Lower lobe of right lung (tissue), 2 donors: ENCODE data around the gene HDAC9. TPM values are rescaled to one million over a fixed set of nuclear protein-coding genes. Genes with fewer than 3 reads are reported as not detected.

Experiments used
- ATAC-seq, 2 donors: fragments of 200-7000 bp; cut with Tn5 transposase; one replicate each; pipeline ENCODE4 v1.9.1; 2020 to 2022; ENCODE audit warnings: mild to moderate bottlenecking in 2 of 2, moderate library complexity in 2 of 2
- DNase-seq: peaks from one replicate; pipeline ENCODE4 v3.0.0-alpha.2; 2020
- H3K27ac ChIP-seq: fragments of 200-600 bp; one replicate; pipeline ENCODE4 v1.8.0; 2022
- H3K27me3 ChIP-seq: fragments of 200-600 bp; one replicate; pipeline ENCODE4 v1.8.0; 2022; ENCODE audit warnings: low read depth
- H3K36me3 ChIP-seq: fragments of 200-600 bp; one replicate; pipeline ENCODE4 v1.8.0; 2022; ENCODE audit warnings: mild to moderate bottlenecking
- H3K4me1 ChIP-seq: fragments of 200-600 bp; one replicate; pipeline ENCODE4 v1.8.0; 2022
- H3K4me3 ChIP-seq: fragments of 200-600 bp; one replicate; pipeline ENCODE4 v1.8.0; 2022; ENCODE audit warnings: mild to moderate bottlenecking
- H3K9me3 ChIP-seq: fragments of 200-600 bp; one replicate; pipeline ENCODE4 v1.8.0; 2022
- intact Hi-C: fragments of 100-400 bp; cut with DNase I; formaldehyde crosslinking; loops from one replicate; pipeline ENCODE4 v1.11.0; 2022
- total RNA-seq: library from RNA; stranded (reverse); fragmentation: NEBNext Ultra II Directional; extraction: Animal tissue kit (Norgen Biotek cat#: 25700); gene quantifications from one replicate; pipeline ENCODE4 v1.2.1, GENCODE V29; 2021
- TF ChIP-seq, protein P1 (sequence below): fragments of 200-600 bp; IDR thresholded peaks from one replicate; pipeline ENCODE4 v1.8.0; 2022; ENCODE audit warnings: antibody characterized with exemption, mild to moderate bottlenecking
- donor health status: DM: no; HTN: yes; CAD: no; lungs with severe emphysema.

HDAC9 gene
- total RNA-seq, 1 donor from 2014 or later, result 14.3 TPM

DNA sequence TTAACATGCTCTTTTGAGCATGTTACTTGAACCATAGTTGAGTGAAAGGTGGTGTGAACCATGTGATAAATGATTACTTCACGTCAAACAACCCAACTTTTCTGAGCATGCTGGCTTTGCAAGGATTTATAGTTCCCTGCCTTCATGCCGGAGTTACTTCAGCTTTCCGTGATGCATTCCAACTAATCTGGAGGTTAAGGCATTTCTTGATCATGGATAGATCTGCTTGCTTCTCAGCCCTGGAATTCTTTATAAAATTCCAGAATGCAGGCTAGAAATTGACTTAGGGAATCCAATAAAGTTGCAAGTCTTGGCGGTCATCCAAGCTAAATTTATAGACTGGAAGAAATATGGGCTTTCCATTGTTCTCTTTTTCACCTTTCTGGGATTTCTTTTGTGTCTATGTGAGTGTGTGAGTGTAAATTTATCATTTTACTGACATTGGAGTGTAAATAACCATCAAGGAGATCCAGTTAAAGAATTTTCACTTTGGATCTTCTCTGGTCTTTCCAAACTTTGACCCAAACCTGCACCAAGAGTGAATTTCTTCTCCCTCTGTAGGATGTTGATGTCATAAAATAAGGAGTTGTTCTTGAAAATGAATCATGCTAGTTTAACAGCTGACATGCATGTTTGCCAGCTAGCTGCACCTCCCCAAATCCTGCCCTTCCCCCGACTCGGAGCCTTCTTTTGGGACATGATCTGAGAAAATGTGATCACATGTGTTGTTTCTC is 332.9 kb downstream of the HDAC9 start:
- Histone ChIP-seq H3K27ac (no peak overlapping the region), H3K27me3 (no peaks in the 10 kb centered on the region), H3K4me1 (no peaks in the 10 kb centered on the region), H3K36me3 (no peaks in the 10 kb centered on the region), H3K9me3 (no peaks in the 10 kb centered on the region), H3K4me3 (no peak overlapping the region)
- TF ChIP-seq, protein P1, sequence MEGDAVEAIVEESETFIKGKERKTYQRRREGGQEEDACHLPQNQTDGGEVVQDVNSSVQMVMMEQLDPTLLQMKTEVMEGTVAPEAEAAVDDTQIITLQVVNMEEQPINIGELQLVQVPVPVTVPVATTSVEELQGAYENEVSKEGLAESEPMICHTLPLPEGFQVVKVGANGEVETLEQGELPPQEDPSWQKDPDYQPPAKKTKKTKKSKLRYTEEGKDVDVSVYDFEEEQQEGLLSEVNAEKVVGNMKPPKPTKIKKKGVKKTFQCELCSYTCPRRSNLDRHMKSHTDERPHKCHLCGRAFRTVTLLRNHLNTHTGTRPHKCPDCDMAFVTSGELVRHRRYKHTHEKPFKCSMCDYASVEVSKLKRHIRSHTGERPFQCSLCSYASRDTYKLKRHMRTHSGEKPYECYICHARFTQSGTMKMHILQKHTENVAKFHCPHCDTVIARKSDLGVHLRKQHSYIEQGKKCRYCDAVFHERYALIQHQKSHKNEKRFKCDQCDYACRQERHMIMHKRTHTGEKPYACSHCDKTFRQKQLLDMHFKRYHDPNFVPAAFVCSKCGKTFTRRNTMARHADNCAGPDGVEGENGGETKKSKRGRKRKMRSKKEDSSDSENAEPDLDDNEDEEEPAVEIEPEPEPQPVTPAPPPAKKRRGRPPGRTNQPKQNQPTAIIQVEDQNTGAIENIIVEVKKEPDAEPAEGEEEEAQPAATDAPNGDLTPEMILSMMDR, result no peak
- ATAC-seq (no peak), DNase-seq (no peak)
- intact Hi-C loops, result no loop called here

DNA sequence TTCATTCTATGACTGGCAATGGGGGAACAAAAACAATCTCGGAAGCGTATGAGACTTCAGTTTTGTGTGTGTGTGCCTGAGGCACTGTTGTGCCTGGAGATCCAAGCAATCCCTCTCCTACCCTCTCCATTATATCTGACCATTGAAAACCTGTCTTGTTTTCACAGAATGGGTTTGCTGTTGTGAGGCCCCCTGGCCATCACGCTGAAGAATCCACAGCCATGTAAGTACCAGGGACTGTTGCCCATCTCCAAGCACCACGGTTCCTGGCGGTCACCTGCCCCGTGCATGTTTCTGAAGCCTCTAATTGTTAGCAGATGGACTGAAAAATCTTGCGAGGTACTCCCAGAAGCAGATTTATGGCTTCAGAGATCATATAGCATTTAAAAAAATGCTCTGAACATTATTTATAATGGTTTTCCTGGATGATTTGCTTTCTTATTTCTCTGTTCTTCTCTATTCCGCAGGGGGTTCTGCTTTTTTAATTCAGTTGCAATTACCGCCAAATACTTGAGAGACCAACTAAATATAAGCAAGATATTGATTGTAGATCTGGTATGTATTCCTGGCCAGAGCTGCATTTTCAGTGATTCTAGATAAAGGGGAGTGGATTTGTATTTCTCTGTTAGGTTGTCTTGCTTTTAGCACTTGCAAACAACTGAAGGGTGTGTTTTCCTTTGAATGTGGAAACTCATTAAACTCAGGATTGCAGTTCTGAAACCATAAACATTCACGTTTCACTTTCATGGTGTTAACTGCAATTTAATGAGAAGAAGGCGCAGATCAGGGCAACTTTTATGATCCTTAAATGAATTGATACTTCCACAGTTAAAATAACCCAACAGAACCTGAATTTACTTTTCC is 333.7 kb downstream of the HDAC9 start:
- ATAC-seq (no peak), DNase-seq (no peak)
- no peaks in the 10 kb centered on the region for H3K9me3 ChIP-seq
- H3K36me3 ChIP-seq, result no peaks in the 10 kb centered on the region
- TF ChIP-seq, protein P1, result no peak
- H3K27me3 ChIP-seq, result no peaks in the 10 kb centered on the region
- H3K27ac ChIP-seq, result no peak overlapping the region
- H3K4me1 ChIP-seq, result no peaks in the 10 kb centered on the region
- intact Hi-C loops, result no loop called here
- H3K4me3 ChIP-seq, result no peak overlapping the region

DNA sequence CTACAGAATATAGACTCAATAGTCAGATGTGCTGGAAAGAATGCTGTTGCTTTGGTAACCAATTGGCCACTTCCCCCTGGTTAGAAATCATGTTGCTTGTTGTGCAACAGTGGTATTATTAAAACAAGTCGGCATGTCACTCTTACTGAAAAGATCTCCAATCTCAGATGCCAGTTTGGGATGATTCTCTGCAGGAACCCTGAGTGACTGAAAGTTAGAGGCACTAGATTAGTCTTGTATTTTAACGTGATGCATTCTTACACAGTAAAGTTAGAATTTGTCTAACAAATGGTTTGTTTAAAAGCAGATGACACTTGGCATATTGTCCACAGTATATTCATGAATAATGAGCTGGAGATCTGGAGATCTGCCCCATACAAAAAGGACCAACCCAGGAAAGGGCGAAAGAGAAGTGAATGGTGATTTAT is 334.3 kb downstream of the HDAC9 start:
- Histone ChIP-seq H3K27me3 (no peaks in the 10 kb centered on the region), H3K9me3 (no peaks in the 10 kb centered on the region), H3K4me1 (no peaks in the 10 kb centered on the region), H3K4me3 (no peak overlapping the region), H3K27ac (no peak overlapping the region), H3K36me3 (no peaks in the 10 kb centered on the region)
- ATAC-seq (no peak), DNase-seq (no peak)
- TF ChIP-seq, protein P1, result no peak
- intact Hi-C loops, result no loop called here

DNA sequence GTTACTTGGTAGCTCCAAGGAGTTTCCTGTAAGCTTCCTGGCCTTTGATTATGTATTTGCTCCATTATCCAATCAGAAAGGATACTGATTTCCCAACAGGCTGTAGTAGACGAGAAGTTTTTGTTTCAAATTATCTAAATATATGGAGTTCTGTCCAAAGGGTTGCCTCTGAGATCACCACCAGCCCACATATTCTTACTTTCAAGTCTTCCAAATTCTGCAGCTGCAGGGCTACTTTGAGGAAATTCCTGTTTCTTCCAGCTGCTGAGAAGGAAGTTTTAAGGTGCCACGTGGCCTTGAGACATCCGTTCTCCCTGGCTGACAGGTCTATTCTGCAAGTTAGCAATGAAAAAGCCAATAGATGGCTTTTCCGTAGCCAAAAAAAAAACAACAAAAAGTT is 335.9 kb downstream of the HDAC9 start:
- TF ChIP-seq, protein P1, result no peak
- ATAC-seq, result no peak

DNA sequence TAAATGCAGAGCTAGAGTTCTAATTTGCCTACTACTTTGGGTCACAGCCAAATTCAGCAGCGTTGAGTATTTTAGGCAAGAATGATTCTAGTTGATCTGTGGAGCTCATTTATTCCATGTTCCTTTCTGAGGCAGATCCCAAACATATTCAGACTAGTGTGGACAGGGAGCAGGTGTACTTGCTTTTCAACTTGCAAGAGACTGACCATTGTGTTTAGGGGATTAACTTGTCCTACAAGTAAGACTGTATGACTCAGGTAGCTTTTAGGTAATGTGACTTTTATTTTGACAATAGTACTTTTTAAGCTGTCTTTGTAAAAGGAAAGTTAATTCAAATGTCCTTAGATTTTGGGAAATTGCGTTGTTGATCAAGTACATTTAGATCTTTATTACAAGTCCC is 336.4 kb downstream of the HDAC9 start:
- intact Hi-C loops, result no loop called here
- H3K27me3 ChIP-seq, result no peaks in the 10 kb centered on the region
- ATAC-seq (no peak), DNase-seq (no peak)
- no peaks in the 10 kb centered on the region for H3K36me3 ChIP-seq
- H3K4me3 ChIP-seq, result no peak overlapping the region
- H3K4me1 ChIP-seq, result no peaks in the 10 kb centered on the region
- TF ChIP-seq, protein P1, result no peak
- H3K9me3 ChIP-seq, result no peaks in the 10 kb centered on the region
- H3K27ac ChIP-seq, result no peak overlapping the region

More for the DNA sequence above, 335.9 kb downstream of the HDAC9 start:
- Histone ChIP-seq H3K4me3 (no peak overlapping the region), H3K4me1 (no peaks in the 10 kb centered on the region), H3K27me3 (no peaks in the 10 kb centered on the region), H3K27ac (no peak overlapping the region), H3K9me3 (no peaks in the 10 kb centered on the region), H3K36me3 (no peaks in the 10 kb centered on the region)
- DNase-seq, result no peak
- intact Hi-C loops, result no loop called here
